NCI-H2029 (cell line): ENCODE measurements around the gene ZBTB25.

Source experiments
- DNase-seq: peaks from one replicate; lab custom pipeline; 2025; lab: John Stamatoyannopoulos, UW

Gene ZBTB25

GRCh38 chr14:64439141-64439540, 64.5 kb downstream of the ZBTB25 start:
- no peak for DNase-seq

- no peak for DNase-seq
Measured at GRCh38 chr14:64438181-64438841, 65.3 kb downstream of the ZBTB25 start.

GRCh38 chr14:64434528-64434927, 69.1 kb downstream of the ZBTB25 start:
- no peak for DNase-seq

- no peak for DNase-seq
Measured at GRCh38 chr14:64423987-64424386, 79.7 kb downstream of the ZBTB25 start.

GRCh38 chr14:64422756-64423155, 80.9 kb downstream of the ZBTB25 start:
- DNase-seq = no peak

- no peak for DNase-seq
Measured at GRCh38 chr14:64422005-64422404, 81.6 kb downstream of the ZBTB25 start.

GRCh38 chr14:64421166-64421565, 82.5 kb downstream of the ZBTB25 start:
- DNase-seq = no peak

- DNase-seq = no peak
Measured at GRCh38 chr14:64419003-64419402, 84.6 kb downstream of the ZBTB25 start.

- no peak for DNase-seq
Measured at GRCh38 chr14:64417771-64418125, 85.9 kb downstream of the ZBTB25 start.

- no peak for DNase-seq
Measured at GRCh38 chr14:64417055-64417770, 86.4 kb downstream of the ZBTB25 start.

- DNase-seq = no peak
Measured at GRCh38 chr14:64416348-64416932, 87.2 kb downstream of the ZBTB25 start.

GRCh38 chr14:64412237-64412636, 91.4 kb downstream of the ZBTB25 start:
- DNase-seq = no peak

- no peak for DNase-seq
Measured at GRCh38 chr14:64411001-64411400, 92.6 kb downstream of the ZBTB25 start.

GRCh38 chr14:64410084-64410774, 93.4 kb downstream of the ZBTB25 start:
- no peak for DNase-seq

GRCh38 chr14:64409126-64409920, 94.3 kb downstream of the ZBTB25 start:
- no peak for DNase-seq

- DNase-seq = no peak
Measured at GRCh38 chr14:64407329-64407728, 96.3 kb downstream of the ZBTB25 start.

GRCh38 chr14:64405295-64405694, 98.3 kb downstream of the ZBTB25 start:
- no peak for DNase-seq

GRCh38 chr14:64401949-64402348, 101.7 kb downstream of the ZBTB25 start:
- DNase-seq = no peak

GRCh38 chr14:64400829-64401459, 102.7 kb downstream of the ZBTB25 start:
- DNase-seq = no peak
